GM23248 (cell line): ENCODE data around the gene KIF2C.

ENCODE experiments used
- EZH2 ChIP-seq: fragments of 200-600 bp; sonication (generic); IDR thresholded peaks from 2 replicates; pipeline ENCODE4 v1.6.1; 2018; ENCODE audit warnings: antibody characterized with exemption, mild to moderate bottlenecking; ENCODE audit not compliant: insufficient read depth, poor library complexity, severe bottlenecking
- EZH2phosphoT487 ChIP-seq: fragments of 200-600 bp; sonication (generic); IDR thresholded peaks from 2 replicates; pipeline ENCODE4 v1.6.1; 2018; ENCODE audit warnings: antibody characterized with exemption, moderate library complexity, mild to moderate bottlenecking, low read depth; ENCODE audit not compliant: insufficient read depth

DNA sequence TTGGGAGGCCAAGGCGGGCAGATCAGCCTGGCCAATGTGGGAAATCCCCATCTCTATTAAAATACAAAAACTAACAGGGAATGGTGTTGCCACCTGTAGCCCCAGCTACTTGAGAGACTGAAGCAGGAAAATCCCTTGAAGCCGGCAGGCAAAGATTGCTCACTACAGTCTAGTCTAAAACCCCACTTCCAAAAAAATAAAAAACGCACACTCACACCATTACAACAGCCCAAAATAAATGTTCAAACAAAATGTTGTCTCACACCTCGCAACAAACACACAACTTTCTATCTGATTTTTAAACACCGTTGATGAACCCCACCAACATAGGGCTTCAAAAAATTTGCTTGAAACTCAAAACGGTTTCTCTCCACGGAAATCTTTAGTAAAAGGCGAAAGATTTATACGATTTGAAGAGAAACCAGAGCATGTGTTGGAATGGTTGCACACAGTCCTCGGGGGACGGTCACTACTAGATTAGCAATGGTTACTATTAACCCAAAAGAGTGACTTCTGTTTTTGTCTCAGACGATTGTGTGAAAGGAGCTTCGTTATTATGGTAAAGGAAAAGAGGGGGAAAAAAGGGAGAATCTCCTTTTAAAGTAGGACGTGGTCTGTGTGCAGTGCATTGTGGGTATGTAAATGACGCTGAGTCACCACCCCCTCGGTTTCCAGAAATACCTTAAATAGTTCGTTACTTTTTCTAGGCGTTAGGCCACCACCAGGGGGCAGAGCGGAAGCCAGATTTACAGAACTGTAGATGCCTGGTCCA is 8.7 kb upstream of the KIF2C start, which contains the start of gene RNU5D-1:
- no peak for TF ChIP-seq EZH2
- TF ChIP-seq EZH2phosphoT487, result 0 out of 2 replicates have a peak, but pooled peaks have one; percentile 70
